GM06990 (cell line): ENCODE results near the gene ZNF536.

Experiments used
- DNase-seq: peaks from one replicate; pipeline ENCODE4 v3.0.0-alpha.2; 2011; ENCODE audit not compliant: insufficient read length; ENCODE audit errors: extremely low read depth
- H3K27me3 ChIP-seq: replicated peaks from 2 replicates; pipeline ENCODE4 v1.6.0; 2011; ENCODE audit warnings: low read length; ENCODE audit not compliant: control insufficient read depth, insufficient read depth
- H3K36me3 ChIP-seq: 2 replicates; pipeline ENCODE4 v1.5.1; 2011; ENCODE audit warnings: low read length; ENCODE audit not compliant: control insufficient read depth, insufficient read depth
- H3K4me3 ChIP-seq: replicated peaks from 2 replicates; pipeline ENCODE4 v1.5.1; 2011; ENCODE audit warnings: low read depth, mild to moderate bottlenecking, control low read depth, low read length
- TF ChIP-seq, protein P1 (sequence below): IDR thresholded peaks from 2 replicates; pipeline ENCODE4 v1.5.1; 2011; ENCODE audit warnings: low read length, control low read depth, mild to moderate bottlenecking, inconsistent platforms; ENCODE audit not compliant: insufficient read depth, poor library complexity, severe bottlenecking

Gene ZNF536

DNA sequence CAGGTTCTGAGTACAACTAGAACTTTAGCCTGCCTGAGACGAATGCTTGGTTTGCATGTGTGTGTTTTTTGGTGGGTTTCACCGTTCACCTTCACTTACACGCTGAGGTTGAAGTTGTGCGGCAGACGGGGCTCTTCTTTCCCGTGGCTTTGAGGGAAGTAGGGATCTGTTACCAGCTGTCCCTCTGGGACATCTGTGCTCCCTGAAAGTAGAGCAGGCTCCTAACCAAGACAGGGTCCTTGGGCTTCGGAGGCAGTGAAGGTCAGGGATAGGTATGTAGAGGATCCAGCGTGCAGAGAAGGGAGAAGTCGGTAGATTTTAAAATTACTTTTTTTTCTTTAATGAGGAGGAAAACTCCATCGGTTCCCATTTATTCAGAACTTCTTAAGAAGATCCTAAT, 48.7 kb downstream of the ZNF536 start:
- no peak overlapping the region for H3K4me3 ChIP-seq
- no peaks in the 10 kb centered on the region for H3K36me3 ChIP-seq
- no peak for DNase-seq
- no peaks in the 10 kb centered on the region for H3K27me3 ChIP-seq
- TF ChIP-seq, protein P1, sequence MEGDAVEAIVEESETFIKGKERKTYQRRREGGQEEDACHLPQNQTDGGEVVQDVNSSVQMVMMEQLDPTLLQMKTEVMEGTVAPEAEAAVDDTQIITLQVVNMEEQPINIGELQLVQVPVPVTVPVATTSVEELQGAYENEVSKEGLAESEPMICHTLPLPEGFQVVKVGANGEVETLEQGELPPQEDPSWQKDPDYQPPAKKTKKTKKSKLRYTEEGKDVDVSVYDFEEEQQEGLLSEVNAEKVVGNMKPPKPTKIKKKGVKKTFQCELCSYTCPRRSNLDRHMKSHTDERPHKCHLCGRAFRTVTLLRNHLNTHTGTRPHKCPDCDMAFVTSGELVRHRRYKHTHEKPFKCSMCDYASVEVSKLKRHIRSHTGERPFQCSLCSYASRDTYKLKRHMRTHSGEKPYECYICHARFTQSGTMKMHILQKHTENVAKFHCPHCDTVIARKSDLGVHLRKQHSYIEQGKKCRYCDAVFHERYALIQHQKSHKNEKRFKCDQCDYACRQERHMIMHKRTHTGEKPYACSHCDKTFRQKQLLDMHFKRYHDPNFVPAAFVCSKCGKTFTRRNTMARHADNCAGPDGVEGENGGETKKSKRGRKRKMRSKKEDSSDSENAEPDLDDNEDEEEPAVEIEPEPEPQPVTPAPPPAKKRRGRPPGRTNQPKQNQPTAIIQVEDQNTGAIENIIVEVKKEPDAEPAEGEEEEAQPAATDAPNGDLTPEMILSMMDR: no peak

DNA sequence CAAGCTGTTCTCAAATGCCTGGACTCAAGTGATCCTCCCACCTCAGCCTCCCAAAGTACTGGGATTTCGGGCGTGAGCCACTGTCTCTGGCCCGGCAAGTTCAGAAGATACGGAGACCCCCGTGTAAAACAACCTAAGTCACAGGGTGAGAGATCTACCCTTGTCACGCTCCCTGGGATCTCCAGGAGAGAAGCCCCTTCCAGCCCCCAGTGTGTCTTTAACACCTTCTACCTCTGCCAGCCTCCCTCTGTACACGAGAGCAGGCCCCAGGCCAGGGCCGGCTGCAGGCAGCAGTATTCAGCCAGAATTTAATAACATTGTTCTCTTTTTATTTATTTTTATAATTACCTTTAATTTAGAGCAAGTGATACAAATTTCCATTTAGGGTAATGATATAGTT, 49.4 kb downstream of the ZNF536 start:
- H3K36me3 ChIP-seq: no peaks in the 10 kb centered on the region
- H3K27me3 ChIP-seq: no peaks in the 10 kb centered on the region
- TF ChIP-seq, protein P1: no peak
- no peak overlapping the region for H3K4me3 ChIP-seq
- DNase-seq: no peak

DNA sequence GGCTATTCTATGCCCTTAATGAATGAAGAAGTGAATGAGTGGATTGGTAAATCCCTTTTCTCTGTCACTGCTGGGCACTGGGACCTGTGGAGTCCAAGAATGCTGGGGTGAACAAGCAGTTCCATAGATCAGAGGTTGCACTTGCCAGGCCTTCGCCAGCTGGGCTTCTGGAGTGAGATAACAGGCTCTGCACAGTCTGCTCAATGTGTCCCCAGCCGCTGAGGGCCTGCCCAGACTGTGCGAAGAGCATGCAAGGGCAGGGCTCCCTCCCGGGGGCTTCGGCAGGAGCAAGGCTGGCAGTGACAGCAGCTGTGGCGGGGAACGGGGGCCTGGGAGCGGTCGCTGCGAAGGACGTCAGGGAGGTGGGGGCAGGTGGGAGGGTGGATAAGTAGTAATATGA, 51.3 kb downstream of the ZNF536 start:
- TF ChIP-seq, protein P1: no peak

DNA sequence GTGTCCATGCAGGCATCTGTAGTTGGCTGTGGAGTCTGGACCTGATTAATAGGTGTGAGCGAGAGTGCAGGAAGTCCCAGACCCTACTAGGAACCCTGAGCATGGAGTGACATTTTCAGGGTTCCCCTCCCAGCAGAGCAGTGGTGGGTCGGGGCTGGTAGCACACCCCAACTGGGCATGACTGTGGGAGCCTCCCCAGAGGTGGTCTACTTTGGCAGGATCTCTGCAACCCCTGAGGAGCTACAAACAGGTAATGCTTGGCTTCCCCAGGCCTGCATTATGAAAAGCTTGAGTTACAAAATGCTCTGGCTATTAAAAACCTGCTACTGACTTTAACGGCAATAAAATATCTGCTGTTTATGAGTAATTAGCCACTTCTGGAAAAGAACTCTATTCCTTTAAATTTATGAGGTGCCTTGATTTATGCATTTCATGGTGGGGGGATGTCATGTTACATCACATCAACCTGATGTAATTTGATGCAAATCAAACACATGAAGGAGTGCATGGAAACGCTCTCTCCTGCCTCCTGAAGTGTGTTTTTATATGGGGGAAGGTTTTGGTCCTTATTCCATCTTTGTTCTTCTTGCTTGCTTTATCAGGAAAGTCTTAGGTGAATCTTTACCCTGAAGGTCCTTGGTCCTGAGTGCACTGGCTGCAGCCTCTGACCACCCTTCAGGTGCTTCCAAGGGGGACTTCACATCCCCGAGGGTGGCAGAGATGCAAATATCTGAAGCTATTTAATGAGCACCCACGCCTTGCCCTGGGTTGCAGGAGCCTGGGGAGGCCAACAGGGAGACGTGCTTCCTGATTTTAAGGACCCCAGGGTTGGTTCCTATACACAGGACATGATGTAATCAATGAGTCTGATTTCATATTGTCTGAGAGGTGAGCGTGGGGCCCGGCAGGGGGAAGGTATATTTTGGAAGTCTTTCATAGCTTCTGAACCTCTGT, 54.0 kb downstream of the ZNF536 start:
- Histone ChIP-seq H3K27me3 (no peaks in the 10 kb centered on the region), H3K4me3 (no peak overlapping the region), H3K36me3 (no peaks in the 10 kb centered on the region)
- TF ChIP-seq, protein P1: no peak
- DNase-seq: no peak

More for the DNA sequence above, 51.3 kb downstream of the ZNF536 start:
- H3K27me3 ChIP-seq: no peaks in the 10 kb centered on the region
- DNase-seq: no peak
- H3K36me3 ChIP-seq: no peaks in the 10 kb centered on the region
- H3K4me3 ChIP-seq: no peak overlapping the region

DNA sequence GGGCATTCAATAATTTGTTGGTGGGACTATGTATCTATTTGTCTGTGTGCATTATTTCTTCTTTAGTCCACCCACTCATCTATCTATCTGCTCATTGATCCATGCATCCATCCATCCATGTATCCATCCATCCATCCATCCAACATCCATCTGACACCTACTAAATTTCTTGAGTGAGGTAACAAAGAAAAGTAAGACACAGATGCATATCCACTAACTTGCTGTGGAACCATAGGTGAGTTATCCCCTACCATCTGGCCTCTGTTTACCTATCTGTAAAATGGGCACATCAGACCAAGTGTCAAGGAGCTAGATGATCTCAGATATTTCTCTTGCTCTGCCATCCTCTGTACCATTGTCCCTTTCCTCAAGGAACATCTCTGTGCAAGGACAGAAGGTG, 54.7 kb downstream of the ZNF536 start:
- Histone ChIP-seq H3K27me3 (no peaks in the 10 kb centered on the region), H3K36me3 (no peaks in the 10 kb centered on the region), H3K4me3 (no peak overlapping the region)
- TF ChIP-seq, protein P1: no peak
- DNase-seq: no peak
